Astrocyte (in vitro differentiated cells and primary cell): ENCODE measurements around the gene TRIM72. TPM values are rescaled to one million over a fixed set of nuclear protein-coding genes. Genes with fewer than 3 reads are reported as not detected.
"Not testable (repeated sequence)": the region's sequence is repeated elsewhere in the genome, so short reads cannot be mapped to it uniquely, and the experiment has no call there.

ENCODE experiments used
- DNase-seq: peaks from one replicate; pipeline ENCODE4 v3.0.0-alpha.2; 2010; ENCODE audit warnings: low read depth
- FAIRE-seq: peaks from 2 replicates; lab custom pipeline; 2011; peaks lifted over from hg19 to GRCh38; lab: Jason Lieb, UNC
- H2AFZ ChIP-seq: 2 replicates; pipeline ENCODE4 v1.6.0; 2012; ENCODE audit warnings: low read depth, low read length, inconsistent platforms
- H3K27ac ChIP-seq: 2 replicates; pipeline ENCODE4 v1.5.1; 2011; ENCODE audit warnings: low read depth, low read length, inconsistent platforms
- H3K27me3 ChIP-seq: 2 replicates; pipeline ENCODE4 v1.6.0; 2011; ENCODE audit warnings: low read length, inconsistent platforms; ENCODE audit not compliant: insufficient read depth
- H3K36me3 ChIP-seq: 2 replicates; pipeline ENCODE4 v1.5.1; 2011; ENCODE audit warnings: low read length, inconsistent platforms; ENCODE audit not compliant: insufficient read depth
- H3K4me1 ChIP-seq: 2 replicates; pipeline ENCODE4 v1.5.1; 2011; ENCODE audit warnings: low read length, inconsistent platforms; ENCODE audit not compliant: insufficient read depth
- H3K4me2 ChIP-seq: 2 replicates; pipeline ENCODE4 v1.6.0; 2012; ENCODE audit warnings: low read length, inconsistent platforms
- H3K4me3 ChIP-seq: 2 replicates; pipeline ENCODE4 v1.5.1; 2011; ENCODE audit warnings: low read depth, mild to moderate bottlenecking, low read length, inconsistent platforms; ENCODE audit not compliant: insufficient read depth
- H3K79me2 ChIP-seq: 2 replicates; pipeline ENCODE4 v1.6.0; 2012; ENCODE audit warnings: mild to moderate bottlenecking, low read length, inconsistent platforms; ENCODE audit not compliant: insufficient read depth
- H3K9ac ChIP-seq: 2 replicates; pipeline ENCODE4 v1.6.0; 2012; ENCODE audit warnings: mild to moderate bottlenecking, low read length, inconsistent platforms
- H3K9me3 ChIP-seq: 2 replicates; pipeline ENCODE4 v1.5.1; 2012; ENCODE audit warnings: low read depth, mild to moderate bottlenecking, low read length, inconsistent platforms; ENCODE audit not compliant: insufficient read depth
- H4K20me1 ChIP-seq: 2 replicates; pipeline ENCODE4 v1.6.0; 2012; ENCODE audit warnings: low read length, inconsistent platforms; ENCODE audit not compliant: insufficient read depth
- H3K27ac Mint-ChIP-seq: one replicate; pipeline ENCODE4 v1.8.0; 2021; ENCODE audit warnings: mild to moderate bottlenecking, mixed read lengths; ENCODE audit not compliant: unreplicated experiment
- H3K27me3 Mint-ChIP-seq: one replicate; pipeline ENCODE4 v1.8.0; 2021; ENCODE audit warnings: low read depth, mixed read lengths; ENCODE audit not compliant: unreplicated experiment
- H3K36me3 Mint-ChIP-seq: one replicate; pipeline ENCODE4 v1.8.0; 2021; ENCODE audit warnings: low read depth, mixed read lengths; ENCODE audit not compliant: unreplicated experiment
- H3K4me1 Mint-ChIP-seq: one replicate; pipeline ENCODE4 v1.8.0; 2021; ENCODE audit warnings: low read depth, mixed read lengths; ENCODE audit not compliant: unreplicated experiment
- H3K4me3 Mint-ChIP-seq: one replicate; pipeline ENCODE4 v1.8.0; 2021; ENCODE audit warnings: mild to moderate bottlenecking, moderate library complexity, mixed read lengths; ENCODE audit not compliant: unreplicated experiment
- H3K9me3 Mint-ChIP-seq: one replicate; pipeline ENCODE4 v1.8.0; 2021; ENCODE audit warnings: mild to moderate bottlenecking, mixed read lengths; ENCODE audit not compliant: unreplicated experiment
- CTCF ChIP-seq: IDR thresholded peaks from 2 replicates; pipeline ENCODE4 v1.5.1; 2011; ENCODE audit warnings: low read depth, mild to moderate bottlenecking, inconsistent platforms, low read length, moderate library complexity; ENCODE audit not compliant: insufficient read depth
- EZH2 ChIP-seq: IDR thresholded peaks from 2 replicates; pipeline ENCODE4 v1.6.1; 2012; ENCODE audit warnings: mild to moderate bottlenecking, low read length, inconsistent platforms; ENCODE audit not compliant: insufficient read depth
- total RNA-seq: library from RNA; stranded (reverse); gene quantifications from 2 replicates; pipeline ENCODE4 v1.2.1, GENCODE V29; 2021

The TRIM72 gene
- total RNA-seq, 1 donor from 2014 or later: not detected

- no peak overlapping the region for H3K4me3 Mint-ChIP-seq
- Histone ChIP-seq H2AFZ (no peak overlapping the region), H3K36me3 (peaks cover 83% of the 10 kb centered on the region), H3K9me3 (no peaks in the 10 kb centered on the region), H4K20me1 (peaks cover 96% of the 10 kb centered on the region), H3K27ac (no peak overlapping the region), H3K4me3 (no peak overlapping the region), H3K27me3 (no peaks in the 10 kb centered on the region), H3K4me2 (no peak overlapping the region), H3K79me2 (peaks cover 54% of the 10 kb centered on the region), H3K9ac (no peak overlapping the region), H3K4me1 (no peaks in the 10 kb centered on the region)
- no peaks in the 10 kb centered on the region for H3K27me3 Mint-ChIP-seq
- H3K36me3 Mint-ChIP-seq: peaks cover 40% of the 10 kb centered on the region
- H3K9me3 Mint-ChIP-seq: no peaks in the 10 kb centered on the region
- DNase-seq (no peak), FAIRE-seq (no peak)
- TF ChIP-seq EZH2: no peak
- peaks cover 9% of the 10 kb centered on the region for H3K4me1 Mint-ChIP-seq
- no peak overlapping the region for H3K27ac Mint-ChIP-seq
Observed at GRCh38 chr16:31192856-31193642, 20.9 kb upstream of the TRIM72 start.

- H3K27ac ChIP-seq: no peak overlapping the region
- Mint-ChIP-seq H3K4me3 (no peak overlapping the region), H3K27ac (no peak overlapping the region), H3K36me3 (peaks cover 43% of the 10 kb centered on the region), H3K27me3 (no peaks in the 10 kb centered on the region), H3K4me1 (peaks cover 5% of the 10 kb centered on the region), H3K9me3 (no peaks in the 10 kb centered on the region)
- no peaks in the 10 kb centered on the region for H3K27me3 ChIP-seq
- H3K79me2 ChIP-seq: peaks cover 46% of the 10 kb centered on the region
- FAIRE-seq (no peak), DNase-seq (no peak)
- no peak overlapping the region for H3K9ac ChIP-seq
- TF ChIP-seq CTCF (no peak), EZH2 (no peak)
- H2AFZ ChIP-seq: no peak overlapping the region
- no peak overlapping the region for H3K4me3 ChIP-seq
- peaks cover 75% of the 10 kb centered on the region for H3K36me3 ChIP-seq
- H3K9me3 ChIP-seq: no peaks in the 10 kb centered on the region
- H3K4me1 ChIP-seq: no peaks in the 10 kb centered on the region
- no peak overlapping the region for H3K4me2 ChIP-seq
- H4K20me1 ChIP-seq: peaks cover 96% of the 10 kb centered on the region
Observed at GRCh38 chr16:31193874-31194273, 20.0 kb upstream of the TRIM72 start.

- no peak for DNase-seq
Observed at GRCh38 chr16:31194898-31195297, 19.0 kb upstream of the TRIM72 start.

GRCh38 chr16:31195861-31196260 is 18.1 kb upstream of the TRIM72 start:
- H3K27ac ChIP-seq, H3K4me3 Mint-ChIP-seq, H3K4me2 ChIP-seq, H3K4me1 ChIP-seq, DNase-seq, H3K9ac ChIP-seq, H3K4me3 ChIP-seq, H3K27me3 ChIP-seq, H3K27me3 Mint-ChIP-seq, H3K27ac Mint-ChIP-seq, H2AFZ ChIP-seq, H3K9me3 ChIP-seq, H3K9me3 Mint-ChIP-seq, H3K4me1 Mint-ChIP-seq, FAIRE-seq: not testable (repeated sequence)
- H4K20me1 ChIP-seq: peaks cover 91% of the 10 kb centered on the region
- peaks cover 27% of the 10 kb centered on the region for H3K79me2 ChIP-seq
- peaks cover 32% of the 10 kb centered on the region for H3K36me3 Mint-ChIP-seq
- peaks cover 55% of the 10 kb centered on the region for H3K36me3 ChIP-seq

More at GRCh38 chr16:31194898-31195297, 19.0 kb upstream of the TRIM72 start:
- H3K36me3 ChIP-seq: peaks cover 64% of the 10 kb centered on the region
- no peaks in the 10 kb centered on the region for H3K9me3 Mint-ChIP-seq
- no peak for FAIRE-seq
- H3K27me3 Mint-ChIP-seq: no peaks in the 10 kb centered on the region
- peaks cover 36% of the 10 kb centered on the region for H3K79me2 ChIP-seq
- peak overlapping the region; percentile 60 for H3K4me3 Mint-ChIP-seq
- no peaks in the 10 kb centered on the region for H3K4me1 ChIP-seq
- no peak for TF ChIP-seq EZH2
- no peak for TF ChIP-seq CTCF
- H3K27ac Mint-ChIP-seq: no peak overlapping the region
- peaks cover 5% of the 10 kb centered on the region for H3K4me1 Mint-ChIP-seq
- H3K4me2 ChIP-seq: no peak overlapping the region
- H3K36me3 Mint-ChIP-seq: peaks cover 35% of the 10 kb centered on the region
- H3K27ac ChIP-seq: no peak overlapping the region
- no peak overlapping the region for H2AFZ ChIP-seq
- H3K27me3 ChIP-seq: no peaks in the 10 kb centered on the region
- H3K9me3 ChIP-seq: no peaks in the 10 kb centered on the region
- H3K4me3 ChIP-seq: no peak overlapping the region
- H3K9ac ChIP-seq: no peak overlapping the region
- peaks cover 96% of the 10 kb centered on the region for H4K20me1 ChIP-seq
